Skeletal muscle tissue (tissue), 4 donors: Measurements from ENCODE around the gene TLR9. TPM values are rescaled to one million over a fixed set of nuclear protein-coding genes. Genes with fewer than 3 reads are reported as not detected.

Source experiments
- H3K27ac ChIP-seq: one replicate; pipeline ENCODE4 v1.7.0; 2013; ENCODE audit warnings: mild to moderate bottlenecking, low read depth, low read length, inconsistent platforms
- H3K27me3 ChIP-seq, 3 donors: one replicate each; pipeline ENCODE4 v1.7.0; 2013; ENCODE audit warnings: low read length in 3 of 3; ENCODE audit not compliant: control insufficient read depth in 3 of 3, insufficient read depth in 3 of 3
- H3K36me3 ChIP-seq, 3 donors: one replicate each; pipeline ENCODE4 v1.7.0; 2013; ENCODE audit warnings: low read length in 3 of 3; ENCODE audit not compliant: control insufficient read depth in 3 of 3, insufficient read depth in 3 of 3
- H3K4me1 ChIP-seq, 3 donors: one replicate each; pipeline ENCODE4 v1.7.0; 2013; ENCODE audit warnings: low read length in 3 of 3, mild to moderate bottlenecking in 3 of 3; ENCODE audit not compliant: control insufficient read depth in 3 of 3, insufficient read depth in 3 of 3
- H3K4me3 ChIP-seq, 3 donors: one replicate each; pipeline ENCODE4 v1.7.0; 2013; ENCODE audit warnings: low read length in 3 of 3
- H3K9ac ChIP-seq, 3 donors: one replicate each; pipeline ENCODE4 v1.7.0; 2013; ENCODE audit warnings: low read length in 3 of 3, mild to moderate bottlenecking in 3 of 3, moderate library complexity in 2 of 3, low read depth in 1 of 3
- H3K9me3 ChIP-seq, 3 donors: one replicate each; pipeline ENCODE4 v1.7.0; 2013; ENCODE audit warnings: low read length in 3 of 3; ENCODE audit not compliant: control insufficient read depth in 3 of 3
- total RNA-seq: library from RNA; depleted of rRNA; stranded (reverse); fragments of >200 nt; gene quantifications from one replicate; pipeline ENCODE4 v1.2.3, GENCODE V29; 2014
- donor health status: Osteomylitis.

The TLR9 gene
- total RNA-seq, 1 donor from 2014 or later = not detected

- H3K4me1 ChIP-seq = peaks cover 42 to 44% (median 43%) of the 10 kb centered on the region in 3 donors
- peak overlapping the region in 1 of 3 donors; percentile 13 for H3K4me3 ChIP-seq
- H3K27ac ChIP-seq = peak overlapping the region; percentile 54
- no peaks in the 10 kb centered on the region for H3K27me3 ChIP-seq
- peaks cover 22 to 31% (median 22%) of the 10 kb centered on the region in 3 donors for H3K36me3 ChIP-seq
- H3K9me3 ChIP-seq = no peaks in the 10 kb centered on the region
- H3K9ac ChIP-seq = peak overlapping the region in 1 of 3 donors; percentile 40
Measured at GRCh38 chr3:52218454-52218853, 7.0 kb downstream of the TLR9 start.

GRCh38 chr3:52218026-52218425 is 7.4 kb downstream of the TLR9 start:
- Histone ChIP-seq H3K9me3 (no peaks in the 10 kb centered on the region), H3K27ac (peak overlapping the region; percentile 54), H3K36me3 (peaks cover 25 to 34% (median 26%) of the 10 kb centered on the region in 3 donors), H3K27me3 (no peaks in the 10 kb centered on the region), H3K4me3 (no peak overlapping the region), H3K4me1 (peaks cover 42 to 44% (median 43%) of the 10 kb centered on the region in 3 donors), H3K9ac (peak overlapping the region in 1 of 3 donors; percentile 40)

DNA sequence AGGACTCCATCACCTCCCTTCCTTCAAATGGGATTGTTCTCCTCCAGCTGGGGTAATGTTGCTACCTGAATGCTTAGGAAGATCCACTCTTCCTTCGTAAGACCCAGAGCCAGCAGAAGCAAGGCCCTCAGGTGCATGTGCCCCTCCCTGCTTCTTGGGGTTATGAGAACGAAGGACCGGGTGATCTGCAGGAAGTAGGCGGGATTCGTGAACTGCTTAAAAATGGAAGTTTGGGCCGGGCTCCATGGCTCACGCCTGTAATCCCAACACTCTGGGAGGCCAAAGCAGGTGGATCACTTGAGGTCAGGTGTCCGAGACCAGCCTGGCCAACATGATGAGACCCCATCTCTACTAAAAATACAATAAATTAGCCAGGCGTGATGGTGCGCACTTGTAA is 8.0 kb downstream of the TLR9 start:
- Histone ChIP-seq H3K4me1 (peaks cover 39 to 44% (median 42%) of the 10 kb centered on the region in 3 donors), H3K27ac (peak overlapping the region; percentile 54), H3K9ac (peak overlapping the region in 1 of 3 donors; percentile 57), H3K4me3 (peak overlapping the region in 1 of 3 donors; percentile 35), H3K27me3 (no peaks in the 10 kb centered on the region), H3K36me3 (peaks cover 29 to 33% (median 30%) of the 10 kb centered on the region in 3 donors), H3K9me3 (no peaks in the 10 kb centered on the region)

DNA sequence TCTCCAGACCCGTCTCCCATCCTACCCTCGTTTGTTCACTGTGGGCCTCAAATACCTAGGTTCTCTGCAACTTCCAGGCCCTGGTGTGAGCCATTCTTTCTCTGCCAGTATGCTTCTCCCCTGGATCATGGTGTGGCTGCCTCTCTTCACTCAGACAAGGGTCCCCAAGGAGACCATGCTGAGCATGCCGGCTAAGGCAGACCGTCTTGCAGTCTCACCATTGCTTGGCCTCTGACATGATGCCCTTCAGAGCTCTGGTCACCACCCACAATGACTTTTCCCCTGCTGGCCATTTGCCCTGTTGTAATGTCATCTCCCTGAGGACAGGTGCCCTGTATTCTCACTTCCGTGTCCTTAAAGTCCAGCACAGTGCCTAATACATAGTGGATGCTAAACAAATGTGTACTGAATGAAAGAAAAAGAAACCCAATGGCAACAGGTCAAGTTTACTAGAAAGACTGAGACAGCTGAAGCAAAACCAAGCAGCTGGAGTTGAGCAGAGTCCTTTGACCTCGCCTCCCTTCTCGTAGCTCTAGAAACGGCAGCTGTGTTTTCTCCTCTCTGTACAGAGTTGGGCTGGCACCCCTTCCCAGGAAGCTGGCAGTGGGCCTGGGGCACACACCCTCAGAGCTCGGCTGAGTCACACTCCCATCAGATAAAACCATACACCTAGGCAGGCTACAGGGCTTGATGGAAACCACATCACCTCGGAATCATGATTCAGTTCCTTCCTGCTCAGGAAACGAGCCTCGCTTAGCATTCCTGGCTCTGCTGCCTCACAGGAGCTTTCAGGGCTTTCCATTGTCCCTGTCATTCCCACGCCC is 8.6 kb downstream of the TLR9 start:
- H3K9me3 ChIP-seq = no peaks in the 10 kb centered on the region
- H3K4me3 ChIP-seq = peak overlapping the region in 2 of 3 donors; percentile 44 to 54
- peaks cover 35 to 36% (median 36%) of the 10 kb centered on the region in 3 donors for H3K36me3 ChIP-seq
- peak overlapping the region in 2 of 3 donors; percentile 22 to 57 for H3K9ac ChIP-seq
- peak overlapping the region; percentile 54 for H3K27ac ChIP-seq
- H3K27me3 ChIP-seq = no peaks in the 10 kb centered on the region
- H3K4me1 ChIP-seq = peaks cover 33 to 40% (median 39%) of the 10 kb centered on the region in 3 donors

DNA sequence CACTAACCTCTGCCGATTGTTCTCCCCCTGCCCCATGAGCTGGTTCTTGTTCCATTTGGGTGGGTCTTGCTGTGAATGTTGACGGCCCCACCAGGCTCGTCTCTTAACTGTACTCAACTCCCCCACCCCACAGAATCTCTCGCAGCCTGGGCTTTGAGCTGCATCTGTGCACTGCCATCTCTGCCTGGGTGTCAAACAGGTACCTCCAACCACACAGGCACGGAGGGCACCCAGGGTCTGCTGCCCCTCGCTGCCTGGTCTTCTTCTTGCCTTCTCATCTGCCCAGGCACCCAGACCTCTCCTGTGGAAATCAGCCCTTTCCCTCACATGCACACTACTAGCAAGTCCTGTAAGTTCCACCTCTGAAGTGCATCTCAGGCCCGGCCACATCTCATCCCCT is 10.1 kb downstream of the TLR9 start:
- H3K27ac ChIP-seq = no peak overlapping the region
- peaks cover 20 to 30% (median 25%) of the 10 kb centered on the region in 3 donors for H3K4me1 ChIP-seq

DNA sequence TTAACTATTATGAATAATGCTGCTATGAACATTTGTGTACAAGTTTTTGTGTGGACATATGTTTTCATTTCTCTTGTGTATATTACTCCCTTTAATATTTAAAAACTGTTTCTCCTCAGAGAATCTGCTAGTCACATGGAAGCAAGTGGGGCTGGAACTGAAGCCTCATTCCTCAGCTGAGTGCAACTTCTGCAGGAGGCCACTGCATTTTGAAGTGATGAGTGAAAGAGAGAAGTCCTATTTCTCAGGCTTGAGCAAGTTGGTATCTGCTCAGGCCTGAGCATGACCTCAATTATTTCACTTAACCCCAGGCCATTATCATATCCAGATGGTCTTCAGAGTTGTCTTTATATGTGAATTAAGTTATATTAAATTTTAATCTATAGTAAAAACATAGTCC is 11.5 kb downstream of the TLR9 start:
- Histone ChIP-seq H3K9ac (no peak overlapping the region), H3K4me1 (peaks cover 20 to 26% (median 25%) of the 10 kb centered on the region in 3 donors), H3K9me3 (no peaks in the 10 kb centered on the region), H3K27ac (no peak overlapping the region), H3K36me3 (peaks cover 61 to 62% (median 62%) of the 10 kb centered on the region in 3 donors), H3K4me3 (no peak overlapping the region), H3K27me3 (no peaks in the 10 kb centered on the region)

More for the DNA sequence above, 10.1 kb downstream of the TLR9 start:
- H3K9ac ChIP-seq = no peak overlapping the region
- H3K9me3 ChIP-seq = no peaks in the 10 kb centered on the region
- H3K27me3 ChIP-seq = no peaks in the 10 kb centered on the region
- H3K4me3 ChIP-seq = no peak overlapping the region
- H3K36me3 ChIP-seq = peaks cover 49 to 51% (median 50%) of the 10 kb centered on the region in 3 donors

GRCh38 chr3:52213005-52213404 is 12.4 kb downstream of the TLR9 start:
- H3K4me3 ChIP-seq = no peak overlapping the region
- no peak overlapping the region for H3K27ac ChIP-seq
- no peak overlapping the region for H3K9ac ChIP-seq
- H3K27me3 ChIP-seq = no peaks in the 10 kb centered on the region
- H3K36me3 ChIP-seq = peaks cover 69 to 71% (median 71%) of the 10 kb centered on the region in 3 donors
- peaks cover 15 to 22% (median 20%) of the 10 kb centered on the region in 3 donors for H3K4me1 ChIP-seq
- H3K9me3 ChIP-seq = no peaks in the 10 kb centered on the region

DNA sequence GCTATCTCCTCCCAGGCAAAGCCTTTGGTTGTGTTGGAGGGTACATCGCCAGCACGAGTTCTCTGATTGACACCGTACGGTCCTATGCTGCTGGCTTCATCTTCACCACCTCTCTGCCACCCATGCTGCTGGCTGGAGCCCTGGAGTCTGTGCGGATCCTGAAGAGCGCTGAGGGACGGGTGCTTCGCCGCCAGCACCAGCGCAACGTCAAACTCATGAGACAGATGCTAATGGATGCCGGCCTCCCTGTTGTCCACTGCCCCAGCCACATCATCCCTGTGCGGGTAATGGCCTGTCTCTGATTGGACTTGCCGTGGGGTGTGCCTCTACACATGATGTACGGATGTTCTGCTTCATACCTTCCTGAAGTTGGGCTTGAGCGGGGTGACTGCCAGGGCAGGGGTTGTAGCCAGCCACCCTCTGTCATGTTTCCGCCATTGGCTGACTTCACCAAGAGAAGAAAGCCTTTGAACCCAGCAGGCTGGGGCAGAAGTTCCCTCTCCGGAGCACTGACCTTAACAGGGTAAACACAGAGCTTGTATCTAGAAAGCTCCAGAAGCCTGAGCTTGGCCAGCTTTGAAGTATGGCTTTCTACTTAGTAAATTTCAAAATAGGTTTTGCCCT is 14.1 kb downstream of the TLR9 start:
- H3K27me3 ChIP-seq = no peaks in the 10 kb centered on the region
- peaks cover 2 to 9% (median 6%) of the 10 kb centered on the region in 3 donors for H3K4me1 ChIP-seq
- no peaks in the 10 kb centered on the region for H3K9me3 ChIP-seq
- H3K27ac ChIP-seq = no peak overlapping the region
- peaks cover 79 to 84% (median 80%) of the 10 kb centered on the region in 3 donors for H3K36me3 ChIP-seq
- no peak overlapping the region for H3K4me3 ChIP-seq
- H3K9ac ChIP-seq = no peak overlapping the region

GRCh38 chr3:52210550-52211046 is 14.8 kb downstream of the TLR9 start:
- Histone ChIP-seq H3K4me1 (peaks cover 0 to 3% (median 0%) of the 10 kb centered on the region in 3 donors), H3K4me3 (no peak overlapping the region), H3K9me3 (no peaks in the 10 kb centered on the region), H3K27ac (no peak overlapping the region), H3K36me3 (peaks cover 82 to 91% (median 86%) of the 10 kb centered on the region in 3 donors), H3K9ac (no peak overlapping the region), H3K27me3 (no peaks in the 10 kb centered on the region)
